HG03432 (cell line): ENCODE measurements around the gene CASQ2.

ENCODE experiments used
- ATAC-seq: cut with Tn5 transposase; IDR thresholded peaks from one replicate; pipeline ENCODE4 v1.9.1; 2021; ENCODE audit warnings: mild to moderate bottlenecking, moderate library complexity; ENCODE audit not compliant: unreplicated experiment

Gene CASQ2

DNA sequence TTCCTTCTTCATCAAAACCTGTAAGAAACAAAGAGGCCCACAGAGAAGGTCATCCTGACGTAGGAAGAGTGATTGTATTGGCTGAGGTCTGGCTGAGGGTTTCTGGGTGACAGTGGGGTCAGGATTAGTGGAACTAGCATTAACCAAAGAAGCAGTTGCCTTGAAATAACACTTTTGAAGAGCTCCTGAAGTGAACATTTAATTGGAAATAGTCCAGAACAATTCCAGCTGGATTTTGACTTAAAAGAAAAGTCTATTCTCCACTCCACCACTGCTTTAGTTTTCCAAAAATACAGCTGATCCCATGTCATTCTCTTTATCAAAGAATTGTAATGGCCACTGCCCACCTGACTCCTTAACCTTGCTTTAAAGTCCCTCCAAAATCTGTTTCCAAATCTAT is 27.7 kb downstream of the CASQ2 start:
- ATAC-seq, result no peak

GRCh38 chr1:115732316-115732715 is 36.2 kb downstream of the CASQ2 start:
- ATAC-seq, result no peak

DNA sequence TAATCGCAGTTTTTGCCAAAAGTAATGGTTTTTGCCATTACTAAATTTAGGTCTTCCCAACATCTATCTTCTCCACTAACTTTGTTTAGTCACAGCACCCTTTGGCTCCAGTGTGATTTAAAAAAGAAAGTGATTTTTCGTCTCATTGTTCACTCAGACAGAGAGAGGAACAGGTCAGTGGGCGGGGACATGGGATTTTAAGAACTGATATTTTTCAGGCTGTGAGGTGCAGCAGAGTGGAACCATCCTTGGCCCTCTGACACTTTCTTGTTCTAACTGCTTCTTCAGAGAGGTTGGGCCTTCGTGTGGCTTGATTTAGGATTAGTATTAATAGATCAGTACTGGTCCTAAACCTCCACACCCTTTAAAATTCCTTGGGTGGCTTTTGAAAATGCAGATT is 38.8 kb downstream of the CASQ2 start:
- ATAC-seq, result peak; percentile 97

- no peak for ATAC-seq
Measured at GRCh38 chr1:115728341-115728740, 40.2 kb downstream of the CASQ2 start.

DNA sequence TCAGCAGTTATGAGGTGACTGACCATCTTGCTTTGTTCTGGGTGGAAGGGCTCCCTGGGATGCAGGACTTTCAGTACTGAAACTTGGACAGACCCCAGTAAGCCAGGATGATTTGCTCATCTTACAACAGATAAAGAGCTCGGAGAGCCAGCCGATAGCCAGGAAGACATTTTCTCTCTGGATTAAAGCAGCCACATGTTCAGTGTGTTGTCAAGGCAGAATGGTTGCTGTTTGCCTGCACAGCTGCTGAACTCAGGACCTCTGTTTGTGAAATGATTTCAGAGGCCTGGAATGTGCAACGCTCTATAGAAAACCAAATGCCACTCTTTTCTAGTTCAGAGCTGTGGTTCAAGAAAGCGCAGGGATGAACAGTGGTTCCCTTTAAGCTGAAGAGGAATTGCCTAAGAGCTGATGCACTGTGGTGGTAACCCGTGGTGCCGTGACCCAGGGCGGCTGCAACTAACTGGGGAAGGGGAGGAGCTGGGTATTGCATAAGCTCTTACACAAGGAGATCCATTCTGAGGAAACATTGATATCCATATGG is 40.7 kb downstream of the CASQ2 start:
- no peak for ATAC-seq

GRCh38 chr1:115726570-115726969 is 41.9 kb downstream of the CASQ2 start:
- ATAC-seq, result no peak

DNA sequence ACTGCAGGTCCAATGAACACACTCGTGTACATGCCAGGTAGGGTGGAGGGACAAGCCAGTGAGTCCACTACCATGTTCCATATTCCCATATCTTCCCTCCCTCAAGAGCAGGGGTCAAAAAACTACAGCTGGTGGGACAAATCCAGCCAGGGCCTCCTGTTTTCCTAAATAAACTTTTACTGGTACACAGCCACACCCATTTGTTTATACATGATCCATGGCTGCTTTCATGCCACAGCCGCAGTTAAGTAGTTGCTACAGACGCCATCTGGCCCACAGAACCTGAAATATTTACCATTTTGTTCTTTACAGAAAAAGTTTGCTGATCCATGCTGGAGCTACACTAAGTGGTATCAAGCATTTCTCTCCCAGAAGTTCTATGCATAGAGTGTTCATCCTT is 42.4 kb downstream of the CASQ2 start:
- ATAC-seq, result no peak

- no peak for ATAC-seq
Measured at GRCh38 chr1:115725600-115725999, 42.9 kb downstream of the CASQ2 start.

DNA sequence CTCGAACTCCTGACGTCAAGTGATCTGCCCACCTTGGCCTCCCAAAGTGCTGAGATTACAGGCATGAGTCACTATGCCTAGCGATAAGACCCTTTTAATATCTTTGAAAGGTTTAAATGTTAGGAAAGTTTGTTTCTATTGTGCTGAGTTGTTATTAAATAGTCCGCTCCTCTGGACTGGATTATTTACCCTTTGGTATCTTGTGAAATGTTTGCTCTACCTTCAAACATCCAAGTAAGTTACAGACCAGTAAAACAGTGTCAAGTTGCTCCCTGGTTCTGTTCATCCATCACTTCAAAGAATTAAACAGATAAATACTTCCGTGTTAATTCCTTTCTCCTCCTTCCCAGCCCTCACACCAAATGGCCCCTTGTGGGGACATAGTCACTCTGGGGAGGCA is 44.8 kb downstream of the CASQ2 start:
- no peak for ATAC-seq

DNA sequence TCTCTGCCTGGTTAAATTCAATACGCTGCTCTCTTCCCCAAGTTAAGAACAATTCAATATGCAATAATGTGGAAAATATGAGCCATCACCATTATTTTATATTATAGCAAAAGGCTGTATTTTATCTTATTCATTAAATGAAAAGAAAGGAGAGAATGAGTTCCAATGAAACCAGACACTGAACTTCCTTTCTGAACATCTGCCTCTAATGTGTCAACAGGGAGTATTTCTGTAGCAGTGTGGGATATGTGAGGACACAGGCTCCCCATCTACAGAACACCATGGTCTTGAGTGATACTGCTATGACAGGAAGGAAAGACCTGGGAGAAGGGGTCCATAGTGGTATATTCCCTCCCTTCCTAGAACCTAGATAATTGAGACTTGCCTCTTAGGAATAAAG is 46.3 kb downstream of the CASQ2 start:
- ATAC-seq, result no peak

- ATAC-seq, result no peak
Measured at GRCh38 chr1:115719285-115719684, 49.2 kb downstream of the CASQ2 start.

DNA sequence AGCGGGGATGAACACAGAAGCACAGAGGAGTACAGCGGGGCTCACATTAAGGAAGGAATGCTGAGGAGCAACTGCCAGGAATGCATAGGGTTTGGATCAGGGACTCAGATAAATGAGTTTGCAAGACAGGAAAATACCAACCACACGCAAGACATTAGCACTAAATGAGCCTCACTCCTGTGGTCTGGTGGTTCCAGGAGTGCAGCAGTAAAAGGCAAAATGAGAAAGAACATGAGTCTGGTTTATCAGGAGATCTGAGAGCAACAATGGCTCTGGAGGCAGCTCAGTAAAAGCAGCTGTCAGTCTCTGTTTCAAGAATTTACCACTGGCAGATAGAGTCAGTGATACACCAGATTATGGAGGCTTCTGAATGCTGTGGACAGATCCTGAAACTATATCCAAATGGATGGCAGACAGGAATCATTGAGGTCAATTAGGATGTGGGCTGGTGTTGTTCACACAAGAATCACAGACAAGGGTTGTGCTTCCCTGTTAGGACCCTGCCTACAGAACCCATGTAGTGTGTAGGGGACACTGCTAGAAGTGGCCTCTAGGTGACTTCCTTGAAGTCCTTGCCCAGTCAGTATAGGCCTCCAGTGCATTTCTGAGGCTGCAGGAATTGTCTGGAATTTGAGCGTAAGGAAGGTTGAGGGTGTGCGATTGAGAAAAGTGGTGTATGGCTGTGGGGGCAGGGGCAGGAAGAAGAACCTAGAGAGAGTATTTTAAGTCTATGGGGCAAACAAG is 50.3 kb downstream of the CASQ2 start:
- no peak for ATAC-seq

DNA sequence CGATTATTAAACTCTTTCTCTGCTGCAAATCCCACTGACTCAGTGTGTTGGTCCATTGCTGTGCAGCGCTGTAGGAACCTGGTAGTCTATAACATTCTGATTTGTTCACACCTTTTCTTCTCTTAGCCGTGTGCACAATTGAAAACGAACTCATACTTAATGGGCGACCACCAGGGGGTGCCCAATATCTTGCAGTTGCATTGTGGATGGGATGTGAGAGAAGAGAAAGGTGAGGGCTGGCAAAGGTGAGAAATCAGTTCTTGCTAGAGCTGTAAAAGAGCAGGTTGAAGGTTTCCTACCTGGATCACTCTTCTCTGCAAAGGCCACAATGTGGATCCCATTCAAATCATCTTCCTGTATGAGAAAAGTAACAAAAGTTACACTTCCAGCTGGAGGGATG is 51.0 kb downstream of the CASQ2 start:
- ATAC-seq, result peak; percentile 54

GRCh38 chr1:115714572-115715141 is 53.9 kb downstream of the CASQ2 start:
- ATAC-seq, result no peak

DNA sequence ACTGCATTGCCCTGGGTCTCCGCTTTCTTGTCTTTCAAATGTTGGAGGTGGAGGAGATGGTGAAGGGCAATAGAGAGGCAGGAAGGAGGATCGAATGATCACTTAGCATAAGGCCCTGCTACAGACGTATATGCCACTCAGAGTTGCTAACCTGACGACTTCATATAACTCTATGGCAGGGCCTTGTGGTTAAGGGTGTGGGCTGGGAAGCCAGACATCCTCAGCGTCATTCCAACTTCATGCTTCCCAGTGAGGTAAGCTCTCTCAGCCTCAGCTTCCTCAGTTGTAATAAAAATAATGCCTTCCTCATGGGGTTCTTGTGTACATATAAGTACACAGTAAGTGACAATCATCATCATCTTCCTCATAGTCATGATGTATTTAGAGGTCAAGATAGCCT is 54.6 kb downstream of the CASQ2 start:
- no peak for ATAC-seq

DNA sequence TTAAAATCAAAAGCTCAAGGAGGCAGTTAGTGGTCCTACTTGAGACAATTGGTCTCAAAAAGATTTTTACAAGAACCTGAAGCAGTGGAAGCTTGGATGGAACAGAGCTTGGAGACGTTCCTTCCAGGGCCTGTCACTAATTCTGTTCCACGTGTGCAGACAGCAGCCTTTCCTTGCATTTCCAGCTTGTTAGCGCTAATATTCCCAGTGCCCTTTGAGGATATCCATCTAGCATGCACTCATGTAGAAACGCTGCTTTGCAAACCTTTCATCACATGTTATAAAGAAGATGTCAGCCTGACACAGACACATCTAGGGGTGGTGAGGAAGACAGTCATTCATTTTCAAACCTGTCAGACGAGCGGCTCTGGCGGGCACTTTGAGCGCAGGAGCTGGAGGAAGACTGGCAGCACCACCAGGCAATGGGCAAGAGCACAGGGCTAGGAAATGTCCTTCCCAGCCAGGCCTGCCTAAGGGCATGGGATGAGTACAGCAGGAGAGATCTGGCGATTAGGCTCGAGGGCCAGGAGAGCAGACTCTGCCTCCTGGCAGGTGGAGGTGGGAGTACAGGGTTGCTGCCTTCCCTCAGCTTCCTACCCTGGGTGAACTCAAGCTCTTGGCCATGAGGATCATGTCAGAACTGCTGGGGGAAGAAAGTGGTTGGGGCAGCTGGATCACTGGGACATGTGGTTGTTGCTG is 55.5 kb downstream of the CASQ2 start:
- ATAC-seq, result no peak

- no peak for ATAC-seq
Measured at GRCh38 chr1:115710859-115711624, 57.5 kb downstream of the CASQ2 start.

DNA sequence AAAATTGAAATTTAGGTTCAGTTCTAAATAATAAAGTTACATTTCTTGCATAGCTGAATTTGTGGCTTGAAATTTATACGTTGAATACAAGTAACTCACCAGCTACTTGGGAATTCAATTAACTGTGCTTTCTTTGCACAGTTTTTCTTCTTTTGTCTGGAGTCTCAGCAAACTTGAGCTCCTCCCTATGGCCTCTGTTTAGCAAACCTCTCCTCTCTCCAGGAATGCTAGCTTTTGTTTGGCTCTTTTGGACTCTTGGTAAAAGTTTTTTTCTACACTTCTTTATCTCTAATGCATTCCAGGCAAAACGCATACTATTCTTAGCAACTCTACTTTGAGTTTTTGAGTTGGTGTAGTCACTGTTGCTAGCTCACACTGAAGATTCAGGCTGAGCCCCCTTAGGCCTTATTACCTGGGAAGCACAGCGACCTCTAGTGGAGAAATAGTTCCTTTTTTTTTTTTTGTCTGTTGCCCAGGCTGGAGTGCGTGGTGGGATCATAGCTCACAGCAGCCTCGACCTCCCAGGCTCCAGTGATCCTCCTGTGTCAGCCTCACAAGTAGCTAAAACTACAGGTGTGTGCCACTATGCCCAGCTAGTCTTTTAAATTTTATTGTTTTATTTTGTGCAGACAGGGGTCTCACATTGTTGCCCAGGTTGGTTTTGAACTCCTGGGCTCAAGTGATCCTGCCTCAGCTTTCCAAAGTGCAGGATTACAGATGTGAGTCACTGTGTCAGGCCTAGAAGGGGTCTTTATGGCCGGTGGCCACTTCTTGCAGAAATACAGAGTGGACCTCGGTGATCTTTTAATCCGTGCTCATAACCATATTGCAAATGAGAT is 61.7 kb downstream of the CASQ2 start:
- ATAC-seq, result peak; percentile 72

DNA sequence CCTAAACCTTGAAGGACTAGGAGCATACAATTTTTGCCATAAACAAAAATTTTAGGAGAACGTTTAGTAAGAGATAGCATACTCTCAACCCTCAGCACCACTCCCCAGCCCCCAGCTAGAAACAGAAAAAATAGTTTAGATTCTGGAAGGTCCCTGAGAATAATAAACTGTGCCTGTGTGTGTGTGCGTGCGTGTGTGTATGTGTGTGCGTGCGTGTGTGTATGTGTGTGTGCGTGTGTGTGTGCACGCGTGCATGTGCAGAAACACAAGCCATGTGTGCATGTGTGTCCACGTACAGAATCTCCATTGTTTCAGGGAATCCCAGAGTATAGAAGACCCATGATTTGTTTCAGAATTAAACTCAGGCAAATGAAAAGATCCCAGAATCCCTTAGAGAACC is 62.6 kb downstream of the CASQ2 start:
- ATAC-seq, result no peak
